Neural cell (in vitro differentiated cells): ENCODE data around the gene IRF3. TPM values are rescaled to one million over a fixed set of nuclear protein-coding genes. Genes with fewer than 3 reads are reported as not detected.

ENCODE experiments used
- H2AFZ ChIP-seq: fragments of 200-600, 300-800 bp; sonication (generic), shearing (Covaris generic); 2 replicates; pipeline ENCODE4 v1.6.0; 2014; ENCODE audit warnings: low read depth, mild to moderate bottlenecking, antibody characterized with exemption, low read length, moderate library complexity
- H3F3A ChIP-seq: fragments of 200-600 bp; shearing (Covaris generic); 2 replicates; pipeline ENCODE4 v1.6.1; 2016; ENCODE audit warnings: mild to moderate bottlenecking, moderate library complexity, mixed read lengths, antibody characterized with exemption, low read length; ENCODE audit not compliant: insufficient read depth, poor library complexity, severe bottlenecking
- H3K27ac ChIP-seq: fragments of 200-600, 300-800 bp; sonication (generic), shearing (Covaris generic); 2 replicates; pipeline ENCODE4 v1.5.1; 2014; ENCODE audit warnings: mild to moderate bottlenecking, low read length, moderate library complexity
- H3K27me3 ChIP-seq: fragments of 300-800, 200-600 bp; sonication (generic), shearing (Covaris generic); 2 replicates; pipeline ENCODE4 v1.6.0; 2014; ENCODE audit warnings: mild to moderate bottlenecking, low read depth, low read length, moderate library complexity; ENCODE audit not compliant: insufficient read depth
- H3K36me3 ChIP-seq: fragments of 300-800, 200-600 bp; sonication (generic), shearing (Covaris generic); 2 replicates; pipeline ENCODE4 v1.5.1; 2014; ENCODE audit warnings: mild to moderate bottlenecking, antibody characterized with exemption, low read length, moderate library complexity; ENCODE audit not compliant: insufficient read depth
- H3K4me2 ChIP-seq: fragments of 300-800, 200-600 bp; sonication (generic), shearing (Covaris generic); 2 replicates; pipeline ENCODE4 v1.6.0; 2014; ENCODE audit warnings: mild to moderate bottlenecking, low read length
- H3K4me3 ChIP-seq: fragments of 300-800, 200-600 bp; sonication (generic), shearing (Covaris generic); 2 replicates; pipeline ENCODE4 v1.5.1; 2014; ENCODE audit warnings: mild to moderate bottlenecking, low read length, moderate library complexity
- H3K79me2 ChIP-seq: fragments of 200-600 bp; shearing (Covaris generic); replicated peaks from 2 replicates; pipeline ENCODE4 v1.6.0; 2014; ENCODE audit warnings: mild to moderate bottlenecking, low read length, moderate library complexity; ENCODE audit not compliant: insufficient read depth
- H3K9ac ChIP-seq: fragments of 300-800, 200-600 bp; sonication (generic), shearing (Covaris generic); 2 replicates; pipeline ENCODE4 v1.6.1; 2016; ENCODE audit warnings: mild to moderate bottlenecking, low read length, mixed read lengths
- H3K9me2 ChIP-seq: fragments of 200-600 bp; shearing (Covaris generic); 2 replicates; pipeline ENCODE4 v1.6.1; 2016; ENCODE audit warnings: mild to moderate bottlenecking, low read length, mixed read lengths; ENCODE audit not compliant: insufficient read depth
- H3K9me3 ChIP-seq: fragments of 200-600, 300-800 bp; sonication (generic), shearing (Covaris generic); 2 replicates; pipeline ENCODE4 v1.6.1; 2016; ENCODE audit warnings: mild to moderate bottlenecking, mixed run types, low read length, moderate library complexity, mixed read lengths
- H4K20me1 ChIP-seq: fragments of 200-600 bp; shearing (Covaris generic); 2 replicates; pipeline ENCODE4 v1.6.1; 2016; ENCODE audit warnings: mild to moderate bottlenecking, mixed run types; ENCODE audit not compliant: insufficient read depth
- EP300 ChIP-seq: fragments of 450-650 bp; conservative IDR thresholded peaks from 2 replicates; pipeline ENCODE4 v1.6.1; 2014; ENCODE audit warnings: antibody characterized with exemption, mild to moderate bottlenecking, moderate library complexity; ENCODE audit not compliant: poor library complexity, severe bottlenecking
- EZH2 ChIP-seq: fragments of 200-600, 300-800 bp; shearing (Covaris generic), sonication (generic); IDR thresholded peaks from 2 replicates; pipeline ENCODE4 v1.6.1; 2014; ENCODE audit warnings: antibody characterized with exemption, low read length, borderline replicate concordance, mild to moderate bottlenecking; ENCODE audit not compliant: insufficient read depth, poor library complexity, severe bottlenecking
- MXI1 ChIP-seq: fragments of 450-650 bp; conservative IDR thresholded peaks from 2 replicates; pipeline ENCODE4 v1.6.1; 2014; ENCODE audit warnings: antibody characterized with exemption, mild to moderate bottlenecking; ENCODE audit not compliant: poor library complexity, severe bottlenecking
- POLR2AphosphoS5 ChIP-seq: IDR thresholded peaks from 2 replicates; pipeline ENCODE4 v1.6.1; 2012
- RAD21 ChIP-seq: fragments of 450-650 bp; conservative IDR thresholded peaks from 2 replicates; pipeline ENCODE4 v1.6.1; 2014; ENCODE audit warnings: antibody characterized with exemption, mild to moderate bottlenecking, moderate library complexity
- REST ChIP-seq: IDR thresholded peaks from 2 replicates; pipeline ENCODE4 v1.6.1; 2012; ENCODE audit warnings: borderline replicate concordance
- SMC3 ChIP-seq: fragments of 450-650 bp; conservative IDR thresholded peaks from 2 replicates; pipeline ENCODE4 v1.6.1; 2014; ENCODE audit warnings: antibody characterized with exemption, mild to moderate bottlenecking, moderate library complexity; ENCODE audit not compliant: poor library complexity
- TAF1 ChIP-seq: IDR thresholded peaks from 2 replicates; pipeline ENCODE4 v1.6.1; 2012; ENCODE audit warnings: low read depth
- polyA plus RNA-seq: library from polyadenylated mRNA; depleted of rRNA; stranded (reverse); fragments of >200 nt; gene quantifications from 2 replicates; pipeline ENCODE4 v1.2.3, GENCODE V29; 2014
- TF ChIP-seq, protein P1 (sequence below): fragments of 450-650 bp; IDR thresholded peaks from 2 replicates; pipeline ENCODE4 v1.5.1; 2014; ENCODE audit warnings: antibody characterized with exemption, mild to moderate bottlenecking, moderate library complexity; ENCODE audit not compliant: poor library complexity, severe bottlenecking

Gene IRF3
- polyA plus RNA-seq, 1 donor from 2014 or later, result 39.4 TPM

DNA sequence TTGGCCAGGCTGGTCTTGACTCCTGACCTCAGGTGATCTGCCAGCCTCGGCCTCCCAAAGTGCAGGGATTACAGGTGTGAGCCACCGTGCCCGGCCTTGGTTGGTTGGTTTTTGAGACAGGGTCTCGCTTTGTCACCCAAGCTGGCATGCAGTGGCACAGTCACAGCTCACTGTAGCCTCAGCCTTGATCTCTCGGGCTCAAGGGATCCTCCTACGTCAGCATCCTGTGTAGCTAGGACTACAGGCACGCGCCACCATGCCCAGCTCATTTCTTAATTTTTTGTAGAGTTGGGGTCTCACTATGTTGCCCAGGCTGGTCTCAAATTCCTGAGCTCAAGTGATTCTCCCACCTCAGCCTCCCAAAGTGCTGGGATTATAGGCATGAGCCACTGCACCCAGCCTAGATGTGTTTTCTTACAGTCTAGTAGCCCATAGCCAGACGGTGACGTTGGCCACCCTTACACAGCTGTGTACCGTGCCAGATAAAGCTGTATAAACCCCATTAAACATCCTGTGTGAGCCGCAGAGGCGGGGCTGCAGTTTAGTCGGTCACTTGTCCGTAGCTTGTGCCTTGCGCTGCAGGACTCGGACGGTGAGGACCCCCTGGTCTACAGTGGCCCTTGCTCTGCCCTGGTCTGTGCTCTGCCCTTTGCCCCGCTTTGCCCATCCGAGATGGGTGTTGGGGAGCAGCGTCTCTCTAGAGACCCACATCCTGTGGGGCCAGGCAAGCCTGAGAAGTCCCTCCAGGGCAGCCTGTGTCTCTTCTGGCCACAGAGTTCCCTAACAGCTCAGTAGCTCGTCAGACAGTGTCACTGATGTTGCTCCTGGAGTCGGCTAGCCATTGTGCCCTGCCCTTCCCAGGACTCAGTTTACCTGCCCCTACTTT, 9.8 kb downstream of the IRF3 start:
- H2AFZ ChIP-seq, result no peak overlapping the region
- no peak overlapping the region for H3K4me2 ChIP-seq
- H3K79me2 ChIP-seq, result no peaks in the 10 kb centered on the region
- no peak overlapping the region for H3K4me3 ChIP-seq
- no peaks in the 10 kb centered on the region for H4K20me1 ChIP-seq
- no peaks in the 10 kb centered on the region for H3K9me2 ChIP-seq
- TF ChIP-seq, protein P1, sequence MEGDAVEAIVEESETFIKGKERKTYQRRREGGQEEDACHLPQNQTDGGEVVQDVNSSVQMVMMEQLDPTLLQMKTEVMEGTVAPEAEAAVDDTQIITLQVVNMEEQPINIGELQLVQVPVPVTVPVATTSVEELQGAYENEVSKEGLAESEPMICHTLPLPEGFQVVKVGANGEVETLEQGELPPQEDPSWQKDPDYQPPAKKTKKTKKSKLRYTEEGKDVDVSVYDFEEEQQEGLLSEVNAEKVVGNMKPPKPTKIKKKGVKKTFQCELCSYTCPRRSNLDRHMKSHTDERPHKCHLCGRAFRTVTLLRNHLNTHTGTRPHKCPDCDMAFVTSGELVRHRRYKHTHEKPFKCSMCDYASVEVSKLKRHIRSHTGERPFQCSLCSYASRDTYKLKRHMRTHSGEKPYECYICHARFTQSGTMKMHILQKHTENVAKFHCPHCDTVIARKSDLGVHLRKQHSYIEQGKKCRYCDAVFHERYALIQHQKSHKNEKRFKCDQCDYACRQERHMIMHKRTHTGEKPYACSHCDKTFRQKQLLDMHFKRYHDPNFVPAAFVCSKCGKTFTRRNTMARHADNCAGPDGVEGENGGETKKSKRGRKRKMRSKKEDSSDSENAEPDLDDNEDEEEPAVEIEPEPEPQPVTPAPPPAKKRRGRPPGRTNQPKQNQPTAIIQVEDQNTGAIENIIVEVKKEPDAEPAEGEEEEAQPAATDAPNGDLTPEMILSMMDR, result no peak
- TF ChIP-seq SMC3, result no peak
- no peak for TF ChIP-seq POLR2AphosphoS5
- no peak for TF ChIP-seq EP300
- TF ChIP-seq REST, result no peak
- TF ChIP-seq EZH2, result no peak
- no peak for TF ChIP-seq MXI1
- TF ChIP-seq RAD21, result no peak
- TF ChIP-seq TAF1, result no peak
- H3F3A ChIP-seq, result no peaks in the 10 kb centered on the region
- no peaks in the 10 kb centered on the region for H3K36me3 ChIP-seq
- H3K27ac ChIP-seq, result no peak overlapping the region
- no peaks in the 10 kb centered on the region for H3K27me3 ChIP-seq
- H3K9me3 ChIP-seq, result no peaks in the 10 kb centered on the region
- no peak overlapping the region for H3K9ac ChIP-seq

DNA sequence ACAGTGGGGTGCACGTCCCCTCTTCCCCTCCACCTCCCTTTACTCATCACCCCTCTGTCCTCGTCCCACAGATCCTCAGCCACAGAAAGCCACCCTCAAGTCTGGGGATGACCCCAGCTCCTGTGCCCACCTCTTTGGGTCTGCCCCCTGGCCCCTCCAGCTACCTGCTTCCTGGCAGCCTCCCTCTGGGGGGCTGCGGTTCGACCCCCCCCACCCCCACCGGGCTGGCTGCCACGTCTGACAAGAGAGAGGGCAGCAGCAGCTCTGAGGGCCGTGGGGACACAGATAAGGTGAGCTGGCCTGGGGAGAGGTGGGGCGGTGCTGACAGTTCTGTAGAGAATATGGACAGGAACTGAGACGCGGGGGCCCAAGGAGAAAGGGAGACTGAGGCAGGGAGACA, 11.1 kb downstream of the IRF3 start:
- Histone ChIP-seq H3K9me3 (no peaks in the 10 kb centered on the region), H3K36me3 (no peaks in the 10 kb centered on the region), H3K27ac (no peak overlapping the region), H3F3A (no peaks in the 10 kb centered on the region), H3K27me3 (no peaks in the 10 kb centered on the region), H3K9me2 (no peaks in the 10 kb centered on the region), H4K20me1 (no peaks in the 10 kb centered on the region), H2AFZ (no peak overlapping the region), H3K4me2 (no peak overlapping the region), H3K79me2 (no peaks in the 10 kb centered on the region), H3K9ac (no peak overlapping the region), H3K4me3 (no peak overlapping the region)
- TF ChIP-seq, protein P1, result no peak
- TF ChIP-seq EZH2, result no peak
- no peak for TF ChIP-seq EP300
- no peak for TF ChIP-seq REST
- no peak for TF ChIP-seq POLR2AphosphoS5
- no peak for TF ChIP-seq TAF1
